ENCODE data around the gene PRPF6.

PRPF6 gene

DNA sequence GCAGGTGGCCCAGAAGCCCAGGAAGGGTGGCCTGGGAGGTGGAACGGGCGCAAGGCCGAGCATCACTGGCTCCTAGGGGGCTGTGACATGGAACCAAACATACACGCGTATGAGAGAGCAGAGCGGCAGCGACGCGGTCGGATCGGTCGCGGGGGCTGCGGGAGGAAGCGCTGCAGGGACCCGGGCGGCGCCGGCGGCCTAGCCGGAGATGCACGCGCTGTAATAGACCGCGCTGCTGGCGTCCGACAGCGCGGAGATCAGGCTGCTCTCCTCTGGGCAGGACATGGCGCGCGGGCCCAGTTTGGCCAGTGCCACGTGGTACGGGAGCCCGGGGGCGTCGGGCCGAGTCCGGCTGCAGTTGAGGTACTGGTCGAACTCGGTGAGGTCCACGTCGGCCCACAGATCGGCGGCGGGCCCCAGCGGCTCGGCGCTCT lies 67.1 kb downstream of the PRPF6 start:
- ChIA-PET POLR2A (no interaction called here), CTCF (interaction anchor here (1.3 kb wide), 1 partner anchor 10 kb away, joined by 4 read pairs; no protein-coding TSS in a partner anchor)
- DNase-seq (ENCODE audit: low read depth, low spot score), result no peak
- H3K4me3 ChIP-seq (ENCODE audit: low read depth, low read length), result no peak overlapping the region
- TF ChIP-seq CTCF (IDR thresholded peaks at IDR 0.05; ENCODE audit: insufficient read depth, low read length, missing control alignments), result no peak

GRCh38 chr20:64048402-64049044 lies 67.6 kb downstream of the PRPF6 start:
- no peak for TF ChIP-seq CTCF (IDR thresholded peaks at IDR 0.05; ENCODE audit: insufficient read depth, low read length, missing control alignments)
- POLR2A ChIA-PET, result no interaction called here
- no peak overlapping the region for H3K4me3 ChIP-seq (ENCODE audit: low read depth, low read length)
- DNase-seq (ENCODE audit: low read depth, low spot score), result no peak
- CTCF ChIA-PET, result interaction anchor here (1.4 kb wide), 1 partner anchor 73 kb away, joined by 3 read pairs; no protein-coding TSS in a partner anchor

DNA sequence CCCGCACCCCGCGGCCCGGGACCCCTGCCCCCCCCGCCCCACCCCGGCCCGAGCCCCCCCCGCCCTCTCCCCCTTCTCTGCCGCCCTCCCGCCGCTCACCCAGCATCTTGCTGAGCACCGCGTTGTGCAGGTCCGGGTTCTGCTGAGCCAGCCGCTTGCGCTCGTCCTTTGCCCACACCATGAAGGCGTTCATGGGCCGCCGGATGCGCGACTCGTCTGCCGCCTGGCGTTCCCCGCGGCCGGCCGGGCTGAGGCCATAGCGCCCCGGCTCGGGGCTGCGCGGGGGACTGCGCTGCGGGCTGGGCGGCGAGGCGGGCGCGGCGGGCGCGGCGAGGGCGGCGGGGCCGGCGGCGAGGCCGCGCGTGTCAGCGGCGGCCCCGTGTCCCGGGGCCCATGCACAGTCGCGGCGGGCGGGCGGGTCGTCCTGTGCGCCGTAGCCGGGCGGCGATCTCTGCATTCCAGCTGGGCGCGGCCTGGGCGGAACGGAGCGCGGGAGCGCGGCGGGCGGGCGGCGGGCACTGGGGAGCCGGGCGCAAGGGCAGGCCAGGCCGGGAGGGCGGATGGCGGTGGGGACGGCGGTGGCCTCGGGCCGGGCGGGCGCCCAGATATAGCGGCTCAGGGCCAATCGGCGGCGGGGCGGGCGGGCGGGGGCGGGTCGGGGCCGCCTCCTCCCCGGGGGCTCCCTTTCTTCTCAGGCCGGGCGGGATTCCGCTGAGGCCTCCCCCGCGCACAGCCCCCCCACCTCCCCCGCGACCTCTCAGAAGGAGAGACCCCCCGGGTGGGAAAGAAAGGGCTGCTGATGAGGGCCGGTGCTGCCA lies 68.3 kb downstream of the PRPF6 start, which contains the start of gene SOX18:
Gene SOX18 (minus strand): TSS at position 580 of the 818 bp plus-strand sequence. CDS start 123 bp downstream, at position 457.
- DNase-seq (ENCODE audit: low read depth, low spot score), result no peak
- CTCF ChIA-PET, result interaction anchor here (1.4 kb wide), 1 partner anchor 72 kb away, joined by 3 read pairs; no protein-coding TSS in a partner anchor
- no peak within 1 kb of the TSS for H3K4me3 ChIP-seq (ENCODE audit: low read depth, low read length)
- POLR2A ChIA-PET, result no interaction called here
- TF ChIP-seq CTCF (IDR thresholded peaks at IDR 0.05; ENCODE audit: insufficient read depth, low read length, missing control alignments), result no peak

GRCh38 chr20:64049878-64050260 lies 68.9 kb downstream of the PRPF6 start:
- no peak for TF ChIP-seq CTCF (IDR thresholded peaks at IDR 0.05; ENCODE audit: insufficient read depth, low read length, missing control alignments)
- ChIA-PET POLR2A (interaction anchor here (0.5 kb wide), 1 partner anchor 93 kb away, joined by 3 read pairs; the partner anchor contains the start of gene UCKL1), CTCF (interaction anchor here (0.9 to 1.4 kb wide), 2 partner anchors 9 to 72 kb away, joined by 3 read pairs; no protein-coding TSS in a partner anchor)
- H3K4me3 ChIP-seq (ENCODE audit: low read depth, low read length), result no peak overlapping the region
- no peak for DNase-seq (ENCODE audit: low read depth, low spot score)

DNA sequence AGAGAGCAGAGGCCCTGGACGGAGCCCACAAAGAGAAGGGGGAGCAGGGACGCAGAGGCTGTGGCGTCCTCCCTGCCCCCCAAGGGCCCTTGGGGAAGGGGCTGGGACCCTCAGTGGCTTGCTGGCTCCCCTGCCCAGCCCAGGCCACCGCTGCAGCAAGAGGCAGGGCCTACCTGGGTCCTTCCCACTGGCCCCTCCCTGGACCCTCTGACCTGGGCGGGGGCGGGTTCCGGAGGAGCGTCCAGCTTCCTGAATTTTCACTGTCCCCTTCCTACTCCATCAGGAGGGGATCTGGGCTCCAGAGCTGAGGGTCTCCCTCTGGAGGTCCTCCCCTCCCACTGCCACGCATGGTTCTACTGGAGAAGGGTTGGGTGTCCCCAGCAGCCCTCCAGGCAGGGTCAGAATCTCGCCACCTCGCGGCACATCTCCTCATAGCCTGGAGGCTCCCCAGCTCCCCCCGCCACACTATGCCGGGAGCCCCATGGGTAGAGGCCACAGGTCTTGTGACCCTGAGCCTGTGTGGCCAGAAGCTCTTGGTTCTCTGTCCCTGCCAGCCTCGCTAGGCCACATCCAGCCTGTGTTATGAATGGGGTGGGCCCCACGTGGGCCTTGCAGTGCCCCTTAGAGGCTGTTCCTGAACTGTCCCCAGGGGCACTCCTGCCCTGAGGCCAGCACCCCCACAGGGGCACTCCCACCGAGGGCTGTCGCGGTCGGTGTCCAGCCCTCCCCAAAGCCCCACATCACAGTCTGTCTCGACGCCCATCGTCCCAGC lies 69.5 kb downstream of the PRPF6 start:
- CTCF ChIA-PET, result interaction anchor here (0.8 to 1.4 kb wide), 3 partner anchors 9 to 71 kb away, joined by 3 read pairs; no protein-coding TSS in a partner anchor
- TF ChIP-seq CTCF (IDR thresholded peaks at IDR 0.05; ENCODE audit: insufficient read depth, low read length, missing control alignments), result no peak
- no peak for DNase-seq (ENCODE audit: low read depth, low spot score)
- H3K4me3 ChIP-seq (ENCODE audit: low read depth, low read length), result no peak overlapping the region
- POLR2A ChIA-PET, result interaction anchor here (0.5 kb wide), 1 partner anchor 94 kb away, joined by 3 read pairs; the partner anchor contains the start of gene UCKL1
